ENCODE measurements around the gene RALGAPA1.
A peak's percentile ranks its signal among the peaks of the same experiment; 100 is the strongest.
"Not testable (repeated sequence)": the region's sequence is repeated elsewhere in the genome, so short reads cannot be mapped to it uniquely, and the experiment has no call there.

The RALGAPA1 gene

GRCh38 chr14:35808638-35809563 is at the start of gene RALGAPA1:
Gene RALGAPA1, minus strand, starts transcription at chr14:35809295. Its CDS starts 460 bp downstream, at chr14:35808835.
- peak; percentile 89 for DNase-seq (ENCODE audit: insufficient read length, low spot score)
- FAIRE-seq: peak; percentile 86

DNA sequence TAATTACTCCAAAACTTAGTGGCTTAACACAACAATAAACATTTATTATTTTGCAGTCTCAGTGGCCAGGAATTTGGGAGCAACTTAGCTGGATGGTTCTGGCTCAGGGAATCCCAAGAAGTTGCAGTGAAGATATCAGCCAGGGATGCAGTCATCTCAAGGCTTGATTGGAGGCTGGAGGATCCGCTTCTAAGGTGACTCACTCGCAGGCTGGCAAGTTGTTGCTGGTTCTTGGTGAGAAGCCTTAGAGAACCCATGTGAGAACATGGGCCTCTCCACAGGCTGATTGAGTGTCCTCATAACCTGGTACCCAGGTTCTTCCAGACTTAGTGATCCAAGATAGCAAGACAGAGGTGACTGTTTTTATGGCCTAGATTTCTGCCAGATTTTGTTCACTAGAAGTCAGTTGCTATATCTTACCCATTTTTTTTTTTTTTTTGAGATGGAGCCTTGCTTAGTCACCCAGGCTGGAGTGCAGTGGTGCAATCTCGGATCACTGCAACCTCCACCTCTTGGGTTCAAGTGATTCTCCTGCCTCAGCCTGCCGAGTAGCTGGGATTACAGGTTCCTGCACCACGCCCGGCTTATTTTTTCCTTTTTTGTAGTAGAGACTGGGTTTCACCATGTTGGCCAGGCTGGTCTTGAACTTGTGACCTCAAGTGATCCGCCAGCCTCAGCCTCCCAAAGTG is 49.6 kb upstream of the RALGAPA1 start:
- DNase-seq (ENCODE audit: insufficient read length, low spot score) (no peak), FAIRE-seq (no peak)

DNA sequence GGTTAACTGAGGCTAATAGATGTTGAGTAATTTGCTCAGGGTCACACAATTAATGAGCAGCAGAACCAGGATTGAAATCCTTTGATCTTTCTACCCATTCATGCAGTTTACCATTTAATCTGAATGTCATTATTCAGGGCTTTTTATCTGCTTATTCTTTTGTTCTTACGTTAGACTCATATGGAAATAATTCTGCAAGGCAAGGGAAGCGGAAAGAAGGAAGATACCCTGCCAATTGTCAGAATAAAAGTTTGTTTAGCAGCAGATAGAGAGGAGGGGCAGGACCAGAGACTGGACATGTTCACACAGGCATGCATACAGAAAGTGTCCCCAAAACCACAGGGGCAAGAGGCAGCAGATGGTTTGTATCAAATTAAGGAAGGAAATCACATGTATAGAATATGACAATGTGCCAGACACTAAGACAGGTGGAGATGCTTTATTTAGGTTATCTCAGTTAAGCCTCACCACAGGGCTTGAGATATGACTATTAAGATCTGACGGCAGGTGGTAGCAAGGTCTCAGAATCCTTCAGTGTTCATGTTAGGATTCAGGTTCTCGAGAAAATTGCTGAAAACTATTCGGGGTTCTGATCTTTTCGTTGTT is 46.9 kb upstream of the RALGAPA1 start:
- FAIRE-seq: no peak
- DNase-seq (ENCODE audit: insufficient read length, low spot score): no peak

DNA sequence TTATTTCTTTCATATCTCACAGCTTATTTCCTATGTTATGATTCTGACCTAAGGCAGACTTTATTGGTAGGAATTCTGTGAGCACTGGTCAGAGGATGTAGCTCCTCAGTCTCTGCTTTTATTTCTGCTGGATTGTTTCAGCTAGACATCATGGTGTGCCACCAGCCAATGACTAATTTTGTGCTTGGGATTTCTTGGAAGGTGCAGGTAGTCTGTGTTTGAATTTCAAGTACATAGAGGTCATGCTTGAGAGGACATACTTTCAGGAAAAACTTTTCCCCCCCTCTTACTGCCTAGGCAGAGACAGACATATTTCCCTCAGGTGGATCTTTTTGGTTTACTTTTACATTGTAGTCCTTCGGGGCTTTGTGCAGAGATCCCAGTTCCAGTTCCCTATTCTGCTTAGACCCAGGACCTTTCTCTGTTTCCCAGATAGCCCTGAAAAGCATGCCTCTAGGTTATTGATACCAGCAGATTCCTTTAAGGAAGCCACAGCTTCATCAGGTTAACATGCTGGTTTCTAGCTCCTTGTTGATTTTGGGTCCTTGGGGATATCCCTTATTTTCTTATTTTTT is 45.7 kb upstream of the RALGAPA1 start:
- no peak for DNase-seq (ENCODE audit: insufficient read length, low spot score)
- no peak for FAIRE-seq

DNA sequence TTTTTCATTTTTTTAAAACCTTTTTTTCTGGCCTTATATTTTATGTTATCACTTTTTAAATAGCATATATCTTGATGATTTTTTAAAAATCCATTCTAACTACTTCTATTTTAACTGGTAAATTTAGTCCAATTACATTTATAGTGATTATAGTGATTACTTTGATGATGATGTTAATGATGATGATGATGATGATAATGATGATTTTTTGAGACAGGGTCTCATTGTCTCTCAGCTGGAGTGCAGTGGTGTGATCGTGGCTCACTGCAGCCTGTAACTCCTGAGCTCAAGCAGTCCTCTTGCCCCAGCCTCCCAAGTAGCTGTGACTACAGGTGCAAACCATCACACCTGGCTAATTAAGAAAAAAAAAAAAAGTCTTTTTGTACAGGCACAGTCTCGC is 44.1 kb upstream of the RALGAPA1 start:
- DNase-seq (ENCODE audit: insufficient read length, low spot score): no peak

GRCh38 chr14:35851823-35852222 is 42.7 kb upstream of the RALGAPA1 start:
- DNase-seq (ENCODE audit: insufficient read length, low spot score) (no peak), FAIRE-seq (no peak)

More for the DNA sequence above, 44.1 kb upstream of the RALGAPA1 start:
- FAIRE-seq: no peak

- FAIRE-seq (no peak), DNase-seq (ENCODE audit: insufficient read length, low spot score) (no peak)
Observed at GRCh38 chr14:35849122-35849521, 40.0 kb upstream of the RALGAPA1 start.

- no peak for FAIRE-seq
- DNase-seq (ENCODE audit: insufficient read length, low spot score): no peak
Observed at GRCh38 chr14:35847636-35848035, 38.5 kb upstream of the RALGAPA1 start.

- no peak for FAIRE-seq
- DNase-seq (ENCODE audit: insufficient read length, low spot score): no peak
Observed at GRCh38 chr14:35844494-35844893, 35.4 kb upstream of the RALGAPA1 start.

DNA sequence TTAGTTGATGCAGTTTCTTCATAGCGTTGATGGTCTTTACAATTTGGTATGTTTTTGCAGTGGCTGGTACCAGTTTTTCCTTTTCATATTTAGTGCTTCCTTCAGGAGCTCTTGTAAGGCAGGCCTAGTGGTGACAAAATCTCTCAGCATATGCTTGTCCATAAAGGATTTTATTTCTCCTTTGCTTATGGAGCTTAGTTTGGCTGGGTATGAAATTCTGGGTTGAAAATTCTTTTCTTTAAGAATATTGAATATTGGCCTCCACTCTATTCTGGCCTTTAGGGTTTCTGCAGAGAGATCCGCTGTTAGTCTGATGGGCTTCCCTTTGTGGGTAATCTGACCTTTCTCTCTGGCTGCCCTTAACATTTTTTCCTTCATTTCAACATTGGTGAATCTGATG is 33.1 kb upstream of the RALGAPA1 start:
- not testable (repeated sequence) for DNase-seq (ENCODE audit: insufficient read length, low spot score); FAIRE-seq

GRCh38 chr14:35841704-35842103 is 32.6 kb upstream of the RALGAPA1 start:
- not testable (repeated sequence) for DNase-seq (ENCODE audit: insufficient read length, low spot score); FAIRE-seq

DNA sequence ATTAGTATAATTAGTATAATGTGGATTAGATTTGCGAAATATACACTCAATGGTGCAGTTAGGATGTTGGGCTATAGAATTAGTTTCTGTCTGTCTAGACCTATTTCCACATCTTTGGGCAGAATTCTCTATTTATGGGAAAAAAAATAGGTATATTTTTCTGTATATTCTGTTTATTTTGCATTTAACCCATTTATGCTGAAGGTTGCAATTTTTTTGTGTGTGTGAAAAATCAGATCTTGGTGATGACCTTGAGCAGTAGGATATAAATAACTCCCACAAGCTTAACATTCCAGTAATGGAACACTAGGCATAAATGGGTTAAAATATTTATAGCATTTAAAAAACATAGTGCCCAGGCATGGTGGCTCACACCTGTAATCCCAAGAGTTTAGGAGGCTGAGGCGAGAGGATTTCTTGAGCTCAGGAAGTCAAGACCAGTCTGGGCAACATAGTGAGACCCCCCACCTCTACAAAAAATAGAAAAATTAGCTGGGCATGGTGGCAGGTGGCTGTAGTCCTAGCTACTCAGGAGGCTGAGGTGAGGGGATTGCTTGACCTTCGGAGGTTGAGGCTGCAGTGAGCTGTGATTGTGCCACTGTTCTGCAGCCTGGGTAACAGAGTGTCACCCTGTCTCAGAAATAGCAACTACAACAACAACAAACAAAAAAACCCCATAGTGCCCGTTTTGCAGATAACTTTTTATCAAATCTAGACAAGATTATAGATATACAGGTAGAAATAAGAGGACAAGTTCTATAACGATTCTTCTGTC is 26.3 kb upstream of the RALGAPA1 start:
- FAIRE-seq: no peak

GRCh38 chr14:35829449-35829848 is 20.4 kb upstream of the RALGAPA1 start:
- FAIRE-seq (no peak), DNase-seq (ENCODE audit: insufficient read length, low spot score) (no peak)

More for the DNA sequence above, 26.3 kb upstream of the RALGAPA1 start:
- no peak for DNase-seq (ENCODE audit: insufficient read length, low spot score)

DNA sequence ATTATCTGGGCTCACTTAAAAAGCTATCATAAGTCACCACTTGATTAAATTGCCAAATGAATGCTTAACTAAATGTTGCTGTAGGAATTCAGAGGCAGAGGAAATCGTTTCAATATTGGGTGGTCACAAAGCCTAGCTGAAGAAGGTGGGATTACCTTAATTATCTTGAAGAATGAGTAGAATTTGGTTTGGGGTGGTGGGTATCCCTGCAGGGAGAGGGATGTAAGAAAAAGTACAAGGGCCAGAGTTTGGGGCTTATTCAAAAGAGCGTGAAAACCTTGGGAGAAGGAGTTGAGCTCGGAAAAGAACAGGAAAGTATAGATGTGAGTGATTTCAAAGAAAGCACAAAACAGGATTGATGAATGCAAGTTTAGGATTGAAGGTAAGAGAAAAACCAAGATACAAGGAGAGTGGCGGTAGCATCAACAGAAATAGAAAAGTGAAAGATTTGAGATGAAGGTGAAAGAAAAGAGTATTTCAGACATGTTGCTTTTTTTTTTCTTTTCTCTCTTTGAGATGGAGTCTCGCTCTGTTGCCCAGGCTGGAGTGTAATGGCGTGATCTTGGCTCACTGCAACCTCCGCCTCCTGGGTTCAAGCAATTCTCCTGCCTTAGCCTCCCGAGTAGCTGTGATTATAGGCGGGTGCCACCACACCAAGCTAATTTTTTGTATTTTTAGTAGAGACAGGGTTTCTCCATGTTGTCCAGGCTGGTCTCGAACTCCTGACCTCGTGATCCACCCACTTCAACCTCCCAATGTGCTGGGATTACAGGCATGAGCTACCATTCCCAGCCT is 18.8 kb upstream of the RALGAPA1 start:
- FAIRE-seq (no peak), DNase-seq (ENCODE audit: insufficient read length, low spot score) (no peak)

- DNase-seq (ENCODE audit: insufficient read length, low spot score) (no peak), FAIRE-seq (no peak)
Observed at GRCh38 chr14:35826952-35827416, 17.9 kb upstream of the RALGAPA1 start.

GRCh38 chr14:35826218-35826951 is 17.3 kb upstream of the RALGAPA1 start, which contains the start of gene BRMS1L:
Gene BRMS1L, plus strand, starts transcription at chr14:35826338. Its CDS starts 179 bp downstream, at chr14:35826517.
- peak; percentile 95 for FAIRE-seq

DNA sequence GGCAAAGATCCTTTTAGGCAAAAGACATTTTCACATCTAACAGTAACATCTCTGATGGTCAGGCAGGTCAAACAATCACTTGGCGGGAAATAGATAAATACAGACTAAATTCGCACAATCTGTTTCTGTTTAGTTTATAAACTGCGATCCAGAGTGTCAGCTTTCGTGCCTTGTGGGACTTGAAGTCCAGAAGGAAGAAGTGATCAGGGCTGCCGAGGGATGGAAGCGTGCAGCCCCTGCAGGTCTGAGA is 16.8 kb upstream of the RALGAPA1 start:
- DNase-seq (ENCODE audit: insufficient read length, low spot score): no peak
- FAIRE-seq: no peak

More at GRCh38 chr14:35826218-35826951, 17.3 kb upstream of the RALGAPA1 start, which contains the start of gene BRMS1L:
- peak; percentile 97 for DNase-seq (ENCODE audit: insufficient read length, low spot score)

GRCh38 chr14:35824446-35825165 is 15.5 kb upstream of the RALGAPA1 start:
- FAIRE-seq; DNase-seq (ENCODE audit: insufficient read length, low spot score): not testable (repeated sequence)
